SU-DHL-6 (cell line): ENCODE results near the gene AMDHD2.

Experiments
- H2AFZ ChIP-seq: fragments of 200-600 bp; sonication (generic); 2 replicates; pipeline ENCODE4 v1.6.1; 2014; ENCODE audit warnings: low read depth, mild to moderate bottlenecking, moderate library complexity, mixed read lengths, antibody characterized with exemption, low read length; ENCODE audit not compliant: severe bottlenecking
- H3F3A ChIP-seq: fragments of 200-600 bp; shearing (Covaris generic); 2 replicates; pipeline ENCODE4 v1.6.0; 2016; ENCODE audit warnings: antibody characterized with exemption, mild to moderate bottlenecking; ENCODE audit not compliant: insufficient read depth
- H3K27ac ChIP-seq: fragments of 200-600 bp; sonication (generic); 2 replicates; pipeline ENCODE4 v1.5.1; 2016; ENCODE audit warnings: low read depth, mild to moderate bottlenecking, low read length, moderate library complexity, mixed read lengths
- H3K27me3 ChIP-seq: fragments of 200-600 bp; sonication (generic), shearing (Covaris generic); 2 replicates; pipeline ENCODE4 v1.6.0; 2014; ENCODE audit warnings: mild to moderate bottlenecking, low read length
- H3K36me3 ChIP-seq: fragments of 200-600 bp; sonication (generic); 2 replicates; pipeline ENCODE4 v1.6.1; 2014; ENCODE audit warnings: mild to moderate bottlenecking, low read length, mixed read lengths
- H3K4me2 ChIP-seq: fragments of 300-600, 200-600 bp; shearing (Covaris generic), sonication (generic); 2 replicates; pipeline ENCODE4 v1.6.0; 2014; ENCODE audit warnings: low read length, low read depth, mild to moderate bottlenecking; ENCODE audit not compliant: poor library complexity, severe bottlenecking
- H3K4me3 ChIP-seq: fragments of 200-600 bp; sonication (generic); 2 replicates; pipeline ENCODE4 v1.5.1; 2014; ENCODE audit warnings: antibody characterized with exemption, low read length, mild to moderate bottlenecking, mixed read lengths; ENCODE audit not compliant: insufficient read depth, poor library complexity, severe bottlenecking
- H3K79me2 ChIP-seq: fragments of 200-600 bp; sonication (generic); 2 replicates; pipeline ENCODE4 v1.6.1; 2014; ENCODE audit warnings: mild to moderate bottlenecking, low read length, moderate library complexity; ENCODE audit not compliant: insufficient read depth
- H3K9ac ChIP-seq: fragments of 200-600 bp; sonication (generic); 2 replicates; pipeline ENCODE4 v1.7.0; 2014; ENCODE audit warnings: mild to moderate bottlenecking, low read length
- H3K9me2 ChIP-seq: fragments of 200-600 bp; sonication (generic); replicated peaks from 2 replicates; pipeline ENCODE4 v1.6.1; 2014; ENCODE audit warnings: low read length; ENCODE audit not compliant: insufficient read depth
- H3K9me3 ChIP-seq: fragments of 200-600 bp; sonication (generic); 2 replicates; pipeline ENCODE4 v1.6.1; 2014; ENCODE audit warnings: low read length, mixed read lengths; ENCODE audit not compliant: insufficient read depth
- H4K20me1 ChIP-seq: fragments of 200-600 bp; sonication (generic); 2 replicates; pipeline ENCODE4 v1.6.1; 2014; ENCODE audit warnings: low read depth, mild to moderate bottlenecking, antibody characterized with exemption, low read length, moderate library complexity, mixed read lengths
- EZH2phosphoT487 ChIP-seq: fragments of 200-600 bp; sonication (generic), shearing (Covaris generic); conservative IDR thresholded peaks from 2 replicates; pipeline ENCODE4 v1.6.1; 2018; ENCODE audit warnings: mild to moderate bottlenecking, antibody characterized with exemption, low read length, moderate library complexity, mixed read lengths
- TF ChIP-seq, protein P1 (sequence below): fragments of 200-600 bp; sonication (generic); IDR thresholded peaks from one replicate; pipeline ENCODE4 v1.5.1; 2017; ENCODE audit warnings: antibody characterized with exemption, mild to moderate bottlenecking, low read length, moderate library complexity; ENCODE audit not compliant: insufficient read depth, poor library complexity, severe bottlenecking

AMDHD2 gene

DNA sequence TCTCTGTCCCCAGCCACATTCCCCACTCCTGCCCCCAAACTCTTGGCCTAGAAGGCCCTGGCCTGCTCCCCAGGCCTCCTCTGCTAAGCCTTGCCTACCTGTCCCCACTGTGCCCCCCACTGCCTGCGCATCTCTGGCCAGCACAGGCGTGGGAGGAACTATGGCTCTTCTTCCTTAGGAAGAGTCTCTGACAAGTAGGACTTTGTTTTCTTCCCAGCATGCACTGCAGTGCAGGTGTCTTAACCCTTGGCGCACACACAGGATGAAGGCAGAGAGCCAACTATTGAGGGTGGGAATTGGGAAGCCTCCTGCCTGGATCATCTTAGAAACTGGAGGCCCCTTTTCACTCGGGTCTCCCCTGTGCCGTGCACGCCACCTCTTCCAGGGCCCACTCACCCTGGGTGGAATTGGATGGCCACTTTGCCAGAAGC, 3.6 kb downstream of the AMDHD2 start:
- no peaks in the 10 kb centered on the region for H4K20me1 ChIP-seq
- no peaks in the 10 kb centered on the region for H3K9me2 ChIP-seq
- no peak overlapping the region for H3K9ac ChIP-seq
- H3K4me2 ChIP-seq: no peak overlapping the region
- no peak overlapping the region for H3K27ac ChIP-seq
- H3K4me3 ChIP-seq: no peak overlapping the region
- no peak overlapping the region for H2AFZ ChIP-seq
- no peaks in the 10 kb centered on the region for H3K9me3 ChIP-seq
- no peaks in the 10 kb centered on the region for H3K36me3 ChIP-seq
- peaks cover 19% of the 10 kb centered on the region for H3K79me2 ChIP-seq
- no peak for TF ChIP-seq EZH2phosphoT487
- TF ChIP-seq, protein P1, sequence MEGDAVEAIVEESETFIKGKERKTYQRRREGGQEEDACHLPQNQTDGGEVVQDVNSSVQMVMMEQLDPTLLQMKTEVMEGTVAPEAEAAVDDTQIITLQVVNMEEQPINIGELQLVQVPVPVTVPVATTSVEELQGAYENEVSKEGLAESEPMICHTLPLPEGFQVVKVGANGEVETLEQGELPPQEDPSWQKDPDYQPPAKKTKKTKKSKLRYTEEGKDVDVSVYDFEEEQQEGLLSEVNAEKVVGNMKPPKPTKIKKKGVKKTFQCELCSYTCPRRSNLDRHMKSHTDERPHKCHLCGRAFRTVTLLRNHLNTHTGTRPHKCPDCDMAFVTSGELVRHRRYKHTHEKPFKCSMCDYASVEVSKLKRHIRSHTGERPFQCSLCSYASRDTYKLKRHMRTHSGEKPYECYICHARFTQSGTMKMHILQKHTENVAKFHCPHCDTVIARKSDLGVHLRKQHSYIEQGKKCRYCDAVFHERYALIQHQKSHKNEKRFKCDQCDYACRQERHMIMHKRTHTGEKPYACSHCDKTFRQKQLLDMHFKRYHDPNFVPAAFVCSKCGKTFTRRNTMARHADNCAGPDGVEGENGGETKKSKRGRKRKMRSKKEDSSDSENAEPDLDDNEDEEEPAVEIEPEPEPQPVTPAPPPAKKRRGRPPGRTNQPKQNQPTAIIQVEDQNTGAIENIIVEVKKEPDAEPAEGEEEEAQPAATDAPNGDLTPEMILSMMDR: no peak
- H3K27me3 ChIP-seq: no peaks in the 10 kb centered on the region
- H3F3A ChIP-seq: 0 out of 2 replicates have a peak, but pooled peaks cover 4% of the 10 kb centered on the region

DNA sequence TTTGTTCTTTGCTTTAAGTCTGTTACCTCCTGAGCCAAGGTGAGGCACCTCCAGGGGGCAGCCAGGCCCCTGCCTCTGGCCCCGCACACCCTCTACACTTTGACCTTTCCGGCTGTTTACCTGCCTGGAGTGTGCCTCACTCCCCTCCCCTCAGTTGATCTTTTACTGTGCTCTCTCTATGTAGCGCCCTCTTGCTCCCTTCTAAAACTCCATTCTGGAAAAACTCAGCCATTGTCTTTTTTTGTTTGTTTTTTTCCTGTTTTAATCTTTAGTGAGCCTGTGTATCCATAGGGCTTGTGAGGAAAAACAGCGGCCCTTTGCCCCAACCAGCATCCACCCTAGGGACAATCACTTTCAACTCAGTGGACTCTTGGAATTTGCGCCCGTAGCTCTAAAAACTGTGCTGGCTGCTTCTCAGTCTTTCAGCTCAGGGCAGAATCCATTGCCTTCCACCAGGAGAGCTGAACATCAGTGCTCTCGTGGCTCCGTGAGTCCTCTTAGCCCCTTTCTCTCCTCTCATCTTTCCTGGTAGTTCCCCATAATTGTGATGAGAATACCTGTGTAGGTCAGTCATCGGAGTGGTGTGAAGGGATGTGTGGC, 4.3 kb downstream of the AMDHD2 start:
- Histone ChIP-seq H3F3A (0 out of 2 replicates have a peak, but pooled peaks cover 4% of the 10 kb centered on the region), H3K9me2 (no peaks in the 10 kb centered on the region), H3K36me3 (no peaks in the 10 kb centered on the region), H4K20me1 (no peaks in the 10 kb centered on the region), H3K4me3 (no peak overlapping the region), H3K9me3 (no peaks in the 10 kb centered on the region), H2AFZ (no peak overlapping the region), H3K9ac (no peak overlapping the region), H3K27ac (no peak overlapping the region), H3K79me2 (peaks cover 13% of the 10 kb centered on the region), H3K27me3 (no peaks in the 10 kb centered on the region), H3K4me2 (no peak overlapping the region)
- TF ChIP-seq, protein P1: no peak
- TF ChIP-seq EZH2phosphoT487: no peak

DNA sequence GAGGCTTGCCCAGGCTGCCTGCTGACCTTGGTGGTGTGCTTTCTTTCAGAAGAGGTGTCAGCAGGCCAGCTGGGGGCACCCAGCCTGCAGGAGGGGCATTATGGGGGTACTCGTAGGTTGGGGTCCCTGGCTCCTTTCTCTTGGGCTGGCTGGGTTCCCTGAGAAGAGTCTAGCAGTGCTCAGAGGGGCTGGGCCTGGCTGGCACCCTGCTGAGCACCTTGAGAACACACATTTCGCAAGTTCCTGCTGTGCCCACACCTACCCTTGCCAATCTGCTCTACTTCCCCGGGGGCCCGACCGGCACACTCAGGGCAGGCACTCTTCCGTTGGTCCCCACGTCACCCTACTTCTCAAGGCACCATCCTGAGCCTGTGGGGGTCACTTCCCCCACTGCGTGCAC, 6.0 kb downstream of the AMDHD2 start:
- Histone ChIP-seq H3K79me2 (peaks cover 5% of the 10 kb centered on the region), H3K27ac (no peak overlapping the region), H3K9ac (no peak overlapping the region), H2AFZ (no peak overlapping the region), H3K4me3 (no peak overlapping the region), H4K20me1 (no peaks in the 10 kb centered on the region), H3K27me3 (no peaks in the 10 kb centered on the region), H3F3A (peaks cover 11% of the 10 kb centered on the region; the same call in 1 of the 2 replicates), H3K9me2 (no peaks in the 10 kb centered on the region), H3K4me2 (no peak overlapping the region), H3K36me3 (no peaks in the 10 kb centered on the region), H3K9me3 (no peaks in the 10 kb centered on the region)
- TF ChIP-seq EZH2phosphoT487: no peak
- TF ChIP-seq, protein P1: no peak
